Left renal cortex interstitium (tissue), 4 donors: Measurements from ENCODE around the gene PIEZO1. TPM values are rescaled to one million over a fixed set of nuclear protein-coding genes. Genes with fewer than 3 reads are reported as not detected.
"Not testable (repeated sequence)": the region's sequence is repeated elsewhere in the genome, so short reads cannot be mapped to it uniquely, and the experiment has no call there.

ENCODE experiments used
- DNase-seq, 4 donors: peaks; one replicate each; pipeline ENCODE4 v3.0.0-alpha.2; 2013; ENCODE audit warnings: low read depth in 4 of 4, low spot score in 2 of 4, missing footprints in 1 of 4
- polyA plus RNA-seq, 4 donors: library from polyadenylated mRNA; unstranded; fragments of 120-200 nt; gene quantifications; one replicate each; pipeline ENCODE4 v1.2.1, GENCODE V29; 2013; ENCODE audit not compliant: insufficient read length in 4 of 4

Gene PIEZO1
- polyA plus RNA-seq, 4 donors, result 23.9 to 55.2 (median 44.8) TPM

- no peak for DNase-seq
These were observed 103.8 kb downstream of the PIEZO1 start for GRCh38 chr16:88681084-88681680.

- no peak for DNase-seq
These were observed 104.4 kb downstream of the PIEZO1 start for GRCh38 chr16:88680554-88681083.

- DNase-seq, result no peak
These were observed 106.6 kb downstream of the PIEZO1 start for GRCh38 chr16:88678224-88678979.

- no peak for DNase-seq
These were observed 107.3 kb downstream of the PIEZO1 start for GRCh38 chr16:88677721-88678120.

GRCh38 chr16:88676502-88677242, 108.3 kb downstream of the PIEZO1 start:
- no peak for DNase-seq

- no peak for DNase-seq
These were observed 111.2 kb downstream of the PIEZO1 start for GRCh38 chr16:88673716-88674379.

GRCh38 chr16:88672776-88673175, 112.2 kb downstream of the PIEZO1 start:
- no peak for DNase-seq

GRCh38 chr16:88671806-88672205, 113.2 kb downstream of the PIEZO1 start:
- no peak for DNase-seq

GRCh38 chr16:88669980-88670379, 115.0 kb downstream of the PIEZO1 start:
- DNase-seq, result no peak

- not testable (repeated sequence) for DNase-seq
These were observed 115.5 kb downstream of the PIEZO1 start for GRCh38 chr16:88669493-88669892.

GRCh38 chr16:88667461-88667860, 117.6 kb downstream of the PIEZO1 start:
- no peak for DNase-seq

- DNase-seq, result no peak
These were observed 119.5 kb downstream of the PIEZO1 start for GRCh38 chr16:88665570-88665969.

Other genes starting within 250 kb of the PIEZO1 start
- gene ZC3H18, start 214.8 kb downstream of the PIEZO1 start, polyA plus RNA-seq, result 10 to 100 TPM; 29.3 to 51.0 (median 44.5) TPM
- under 1 TPM in 2 of 4 donors, not detected in 2; 0.09 to 0.14 TPM for gene IL17C, start 146.6 kb downstream of the PIEZO1 start, polyA plus RNA-seq
- gene CYBA, start 134.2 kb downstream of the PIEZO1 start, polyA plus RNA-seq, result 100 to 1,000 TPM in 3 of 4 donors, 10 to 100 TPM in 1; 89.6 to 180 (median 148) TPM
- 10 to 100 TPM; 24.9 to 41.0 (median 37.7) TPM for gene MVD, start 122.1 kb downstream of the PIEZO1 start, polyA plus RNA-seq
- 1 to 10 TPM in 2 of 4 donors, under 1 TPM in 2; 0.32 to 1.3 (median 0.96) TPM for gene SNAI3, start 98.7 kb downstream of the PIEZO1 start, polyA plus RNA-seq
- gene RNF166, start 78.8 kb downstream of the PIEZO1 start, polyA plus RNA-seq, result 10 to 100 TPM; 17.0 to 25.4 (median 19.7) TPM
- 10 to 100 TPM in 3 of 4 donors, 1 to 10 TPM in 1; 9.8 to 17.8 (median 14.4) TPM for gene CTU2, start 78.7 kb downstream of the PIEZO1 start, polyA plus RNA-seq
- gene CDT1, start 18.6 kb upstream of the PIEZO1 start, polyA plus RNA-seq, result 10 to 100 TPM in 3 of 4 donors, 1 to 10 TPM in 1; 9.5 to 26.8 (median 18.8) TPM
- 100 to 1,000 TPM in 2 of 4 donors, 10 to 100 TPM in 2; 74.9 to 122 (median 104) TPM for gene APRT, start 26.7 kb upstream of the PIEZO1 start, polyA plus RNA-seq
- 10 to 100 TPM; 18.5 to 28.2 (median 25.7) TPM for gene GALNS, start 71.7 kb upstream of the PIEZO1 start, polyA plus RNA-seq
- gene TRAPPC2L, start 71.9 kb upstream of the PIEZO1 start, polyA plus RNA-seq, result 10 to 100 TPM; 76.5 to 85.0 (median 80.5) TPM
- gene PABPN1L, start 81.4 kb upstream of the PIEZO1 start, polyA plus RNA-seq, result under 1 TPM in 1 of 4 donors, not detected in 3; 0.11 TPM
- gene CBFA2T3, start 192.0 kb upstream of the PIEZO1 start, polyA plus RNA-seq, result 1 to 10 TPM; 1.8 to 3.6 (median 3.5) TPM